Vagina (tissue), 2 donors: ENCODE results near the gene RBM26.

ENCODE experiments used
- POLR2A ChIP-seq, 2 donors: fragments of 450-650 bp; IDR thresholded peaks; one replicate each; pipeline ENCODE4 v1.6.1; 2017; ENCODE audit warnings: antibody characterized with exemption in 2 of 2, mild to moderate bottlenecking in 2 of 2, moderate library complexity in 2 of 2
- POLR2AphosphoS5 ChIP-seq, 2 donors: sonication (generic); formaldehyde crosslinking; IDR thresholded peaks; one replicate each; pipeline ENCODE4 v1.9.0; 2017; ENCODE audit warnings: antibody characterized with exemption in 2 of 2, mild to moderate bottlenecking in 2 of 2, low read depth in 1 of 2; ENCODE audit not compliant: insufficient read depth in 1 of 2
- TF ChIP-seq, protein P1 (sequence below), 3 experiments: fragments of 450-650 bp in 2 of 3; fragments of 200-600 bp in 1 of 3; sonication (generic) in 1 of 3; IDR thresholded peaks; one replicate each; pipeline ENCODE4 v1.5.1; 2017 to 2019; ENCODE audit warnings: antibody characterized with exemption in 3 of 3, mild to moderate bottlenecking in 2 of 3, moderate library complexity in 2 of 3

- TF ChIP-seq, protein P1, sequence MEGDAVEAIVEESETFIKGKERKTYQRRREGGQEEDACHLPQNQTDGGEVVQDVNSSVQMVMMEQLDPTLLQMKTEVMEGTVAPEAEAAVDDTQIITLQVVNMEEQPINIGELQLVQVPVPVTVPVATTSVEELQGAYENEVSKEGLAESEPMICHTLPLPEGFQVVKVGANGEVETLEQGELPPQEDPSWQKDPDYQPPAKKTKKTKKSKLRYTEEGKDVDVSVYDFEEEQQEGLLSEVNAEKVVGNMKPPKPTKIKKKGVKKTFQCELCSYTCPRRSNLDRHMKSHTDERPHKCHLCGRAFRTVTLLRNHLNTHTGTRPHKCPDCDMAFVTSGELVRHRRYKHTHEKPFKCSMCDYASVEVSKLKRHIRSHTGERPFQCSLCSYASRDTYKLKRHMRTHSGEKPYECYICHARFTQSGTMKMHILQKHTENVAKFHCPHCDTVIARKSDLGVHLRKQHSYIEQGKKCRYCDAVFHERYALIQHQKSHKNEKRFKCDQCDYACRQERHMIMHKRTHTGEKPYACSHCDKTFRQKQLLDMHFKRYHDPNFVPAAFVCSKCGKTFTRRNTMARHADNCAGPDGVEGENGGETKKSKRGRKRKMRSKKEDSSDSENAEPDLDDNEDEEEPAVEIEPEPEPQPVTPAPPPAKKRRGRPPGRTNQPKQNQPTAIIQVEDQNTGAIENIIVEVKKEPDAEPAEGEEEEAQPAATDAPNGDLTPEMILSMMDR (IDR thresholded peaks at IDR 0.05) = no peak
- TF ChIP-seq POLR2A (IDR thresholded peaks at IDR 0.05) = no peak
- TF ChIP-seq POLR2AphosphoS5 (IDR thresholded peaks at IDR 0.05; ENCODE audit: insufficient read depth in 1 of 2, low read depth in 1 of 2) = no peak
These were observed 23.3 kb downstream of the RBM26 start for GRCh38 chr13:79382545-79383275.
